ENCODE measurements around the gene TTLL4. TPM values are rescaled to one million over a fixed set of nuclear protein-coding genes. Genes with fewer than 3 reads are reported as not detected.

The TTLL4 gene
- total and polyA plus RNA-seq, 12 donors = 10.6 to 65.4 (median 24.5) TPM

GRCh38 chr2:218729640-218730039 is 19.0 kb downstream of the TTLL4 start:
- H3K4me1 ChIP-seq (replicated peaks in 1 of 2) = peaks cover 17 to 38% of the 10 kb centered on the region in 2 donors
- DNase-seq = no peak
- no peak overlapping the region for H3K4me3 ChIP-seq
- H3K36me3 ChIP-seq (replicated peaks in 1 of 2) = no peaks in the 10 kb centered on the region
- no peak overlapping the region for H3K27ac ChIP-seq
- no peaks in the 10 kb centered on the region for H3K27me3 ChIP-seq
- H3K9me3 ChIP-seq (replicated peaks in 1 of 3) = peaks cover 0 to 18% (median 3%) of the 10 kb centered on the region in 3 donors
- 94 to 98% (median 97%) methylated on average over 3 of the region's 3 CpGs for WGBS, 4 donors
- TF ChIP-seq, protein P1, sequence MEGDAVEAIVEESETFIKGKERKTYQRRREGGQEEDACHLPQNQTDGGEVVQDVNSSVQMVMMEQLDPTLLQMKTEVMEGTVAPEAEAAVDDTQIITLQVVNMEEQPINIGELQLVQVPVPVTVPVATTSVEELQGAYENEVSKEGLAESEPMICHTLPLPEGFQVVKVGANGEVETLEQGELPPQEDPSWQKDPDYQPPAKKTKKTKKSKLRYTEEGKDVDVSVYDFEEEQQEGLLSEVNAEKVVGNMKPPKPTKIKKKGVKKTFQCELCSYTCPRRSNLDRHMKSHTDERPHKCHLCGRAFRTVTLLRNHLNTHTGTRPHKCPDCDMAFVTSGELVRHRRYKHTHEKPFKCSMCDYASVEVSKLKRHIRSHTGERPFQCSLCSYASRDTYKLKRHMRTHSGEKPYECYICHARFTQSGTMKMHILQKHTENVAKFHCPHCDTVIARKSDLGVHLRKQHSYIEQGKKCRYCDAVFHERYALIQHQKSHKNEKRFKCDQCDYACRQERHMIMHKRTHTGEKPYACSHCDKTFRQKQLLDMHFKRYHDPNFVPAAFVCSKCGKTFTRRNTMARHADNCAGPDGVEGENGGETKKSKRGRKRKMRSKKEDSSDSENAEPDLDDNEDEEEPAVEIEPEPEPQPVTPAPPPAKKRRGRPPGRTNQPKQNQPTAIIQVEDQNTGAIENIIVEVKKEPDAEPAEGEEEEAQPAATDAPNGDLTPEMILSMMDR (IDR thresholded peaks at IDR 0.05) = no peak
- no peak for TF ChIP-seq POLR2A (IDR thresholded peaks at IDR 0.05)
- intact Hi-C loops (cut with DNase I) = no loop called here

GRCh38 chr2:218732052-218732760 is 21.6 kb downstream of the TTLL4 start:
- 93 to 95% (median 94%) methylated on average over 5 of the region's 5 CpGs for WGBS, 4 donors
- no peaks in the 10 kb centered on the region for H3K27me3 ChIP-seq
- H3K4me3 ChIP-seq = no peak overlapping the region
- H3K27ac ChIP-seq = peak overlapping the region; percentile 46 to 95 (median 86)
- peaks cover 0 to under 1% of the 10 kb centered on the region in 2 donors for H3K36me3 ChIP-seq (replicated peaks in 1 of 2)
- TF ChIP-seq POLR2A (IDR thresholded peaks at IDR 0.05) = no peak
- TF ChIP-seq, protein P1 (IDR thresholded peaks at IDR 0.05) = no peak
- peak in 1 of 7 donors; percentile 25 for DNase-seq
- intact Hi-C loops (cut with DNase I) = no loop called here
- H3K4me1 ChIP-seq (replicated peaks in 1 of 2) = peaks cover 17 to 38% of the 10 kb centered on the region in 2 donors
- H3K9me3 ChIP-seq (replicated peaks in 1 of 3) = peaks cover 0 to 4% (median 3%) of the 10 kb centered on the region in 3 donors

DNA sequence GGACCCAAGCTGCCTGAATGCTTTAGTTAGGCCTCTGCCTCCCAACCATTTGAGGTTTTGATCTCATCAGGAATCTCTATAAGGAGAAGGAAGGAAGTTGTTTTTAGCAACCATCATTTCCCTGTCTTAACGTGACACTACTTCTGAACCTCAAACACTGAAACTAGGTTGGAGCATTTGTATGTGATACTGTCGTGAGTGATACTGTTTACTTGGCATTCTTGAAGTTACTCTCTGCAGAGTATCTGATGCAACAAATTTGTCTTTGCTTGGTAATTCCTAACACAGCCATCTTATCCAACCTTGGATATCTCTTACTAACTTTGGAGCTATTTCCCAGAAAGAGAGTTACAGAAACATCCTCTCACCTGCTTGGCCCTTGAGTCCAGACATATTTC is 22.1 kb downstream of the TTLL4 start:
- 49 to 61% (median 53%) methylated on average over 2 of the region's 2 CpGs for WGBS, 4 donors
- intact Hi-C loops (cut with DNase I) = no loop called here
- DNase-seq = no peak
- Histone ChIP-seq H3K4me1 (replicated peaks in 1 of 2) (peaks cover 17 to 38% of the 10 kb centered on the region in 2 donors), H3K27ac (peak overlapping the region; percentile 46 to 95 (median 86)), H3K4me3 (no peak overlapping the region), H3K27me3 (no peaks in the 10 kb centered on the region), H3K36me3 (replicated peaks in 1 of 2) (peaks cover 0 to 6% of the 10 kb centered on the region in 2 donors), H3K9me3 (replicated peaks in 1 of 3) (peaks cover 0 to under 1% (median 0%) of the 10 kb centered on the region in 3 donors)
- TF ChIP-seq POLR2A (IDR thresholded peaks at IDR 0.05) = no peak
- TF ChIP-seq, protein P1 (IDR thresholded peaks at IDR 0.05) = no peak

DNA sequence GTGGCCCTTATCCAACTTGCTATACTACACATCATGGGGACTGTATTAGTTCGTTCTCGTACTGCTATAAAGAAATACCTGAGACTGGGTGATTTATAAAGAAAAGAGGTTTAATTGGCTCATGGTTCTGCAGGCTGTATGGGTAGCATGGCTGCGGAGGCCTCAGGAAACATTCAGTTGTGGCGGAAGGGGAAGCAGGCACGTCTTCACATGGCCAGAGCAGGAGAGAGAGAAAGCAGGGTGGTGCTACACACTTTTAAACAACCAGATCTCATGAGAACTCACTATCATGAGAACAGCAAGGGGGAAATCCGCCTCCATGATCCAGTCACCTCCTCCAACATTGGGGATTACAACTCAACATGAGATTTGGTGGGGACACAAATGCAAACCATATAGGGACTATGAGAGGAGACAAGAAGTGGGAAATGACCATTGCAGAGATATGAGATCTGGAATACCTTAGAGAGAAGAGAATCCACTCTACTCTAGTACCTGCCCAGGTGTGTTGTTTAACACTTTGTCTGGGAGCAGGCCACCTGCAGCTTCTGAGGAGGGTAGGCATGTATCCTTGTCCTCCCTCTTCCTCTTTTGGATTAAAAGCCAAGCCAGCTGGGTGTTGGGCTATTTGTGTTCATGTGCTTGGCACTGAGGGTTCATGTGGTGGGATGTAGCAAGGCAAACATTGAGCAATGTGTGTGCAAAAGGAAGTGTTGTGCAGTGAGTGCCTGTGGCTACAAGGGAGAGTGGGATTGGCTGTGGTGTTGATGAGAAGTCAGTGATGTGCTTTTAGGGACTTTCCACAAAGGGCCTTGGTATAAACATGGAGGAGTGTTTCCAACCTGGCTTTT is 22.8 kb downstream of the TTLL4 start:
- H3K27me3 ChIP-seq = no peaks in the 10 kb centered on the region
- no peak for TF ChIP-seq POLR2A (IDR thresholded peaks at IDR 0.05)
- TF ChIP-seq, protein P1 (IDR thresholded peaks at IDR 0.05) = no peak
- intact Hi-C loops (cut with DNase I) = no loop called here
- peak overlapping the region in 2 of 5 donors; percentile 94 to 95 for H3K27ac ChIP-seq
- peak in 6 of 7 donors; percentile 30 to 74 (median 64) for DNase-seq
- peaks cover 17 to 38% of the 10 kb centered on the region in 2 donors for H3K4me1 ChIP-seq (replicated peaks in 1 of 2)
- H3K4me3 ChIP-seq = no peak overlapping the region
- peaks cover 0 to 12% of the 10 kb centered on the region in 2 donors for H3K36me3 ChIP-seq (replicated peaks in 1 of 2)
- H3K9me3 ChIP-seq (replicated peaks in 1 of 3) = no peaks in the 10 kb centered on the region
- WGBS, 4 donors = 77 to 92% (median 84%) methylated on average over 6 of the region's 6 CpGs
